Spleen (tissue), 7 donors: Measurements from ENCODE around the gene CRNKL1.

Experiments used
- CTCF ChIP-seq, 11 experiments: fragments of 200-600 bp in 7 of 11; fragments of 450-650 bp in 4 of 11; sonication (generic) in 4 of 11; IDR thresholded peaks in 8 of 11; conservative IDR thresholded peaks in 3 of 11; 1 replicate in 7 of 11; 2 replicates in 4 of 11; pipeline versions ENCODE4 v1.4.0 to v1.8.0; 2016 to 2021; ENCODE audit warnings: antibody characterized with exemption in 11 of 11, inconsistent platforms in 4 of 11, mild to moderate bottlenecking in 1 of 11
- POLR2A ChIP-seq, 3 donors: fragments of 450-650 bp; IDR thresholded peaks; one replicate each; pipeline ENCODE4 v1.5.1; 2017; ENCODE audit warnings: antibody characterized with exemption in 3 of 3, mild to moderate bottlenecking in 1 of 3
- donor health status: DM: no; HTN: no; CAD: no; lungs with moderate emphysema.
- donor health status: DM: no; HTN: no; CAD: no.
- donor health status: DM: no; HTN: no; CAD: no.

GRCh38 chr20:20085071-20085470 lies 32.8 kb upstream of the CRNKL1 start:
- TF ChIP-seq CTCF (IDR thresholded peaks at IDR 0.05 in 8 of 11, conservative IDR thresholded peaks at IDR 0.05 in 3 of 11) (no peak), POLR2A (IDR thresholded peaks at IDR 0.05) (no peak)
